ENCODE results near the gene LRRC7.

DNA sequence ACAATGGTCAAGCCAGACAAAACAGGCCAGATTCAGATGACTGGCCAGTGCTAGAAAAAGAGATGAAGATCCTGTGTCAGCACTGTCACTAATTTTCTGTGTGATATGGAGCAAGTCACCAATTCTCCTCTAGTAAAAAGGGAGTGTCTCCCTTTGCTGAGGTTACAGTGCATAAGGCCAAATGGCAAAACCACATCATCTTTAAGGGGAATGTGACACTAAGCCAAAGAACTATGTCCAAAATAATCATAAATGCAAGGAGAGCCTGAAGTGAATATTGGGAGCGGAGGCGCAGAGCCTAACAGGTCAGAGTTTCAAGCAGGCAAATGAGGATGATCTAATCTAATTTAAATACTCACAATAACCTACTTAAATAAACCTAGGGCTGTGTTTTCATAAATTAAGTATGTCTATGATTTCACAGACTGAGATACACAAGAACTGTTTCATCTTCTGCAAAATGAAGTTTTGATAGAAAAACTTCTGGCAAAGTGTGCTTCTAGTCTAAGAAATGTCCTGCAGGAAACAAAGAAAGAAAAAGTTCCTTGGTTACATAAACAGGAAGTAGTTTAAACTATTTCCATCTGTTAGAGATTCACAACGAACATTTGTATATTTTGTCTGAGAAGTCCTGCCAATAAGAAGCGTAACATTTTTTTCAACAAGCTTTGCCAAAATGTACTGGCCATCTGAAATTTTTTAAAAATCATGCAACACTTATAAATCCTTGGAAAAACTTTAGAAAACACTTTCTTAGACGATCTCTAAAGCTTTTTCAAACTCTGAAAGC is 347.4 kb downstream of the LRRC7 start:
- TF ChIP-seq, protein P1, sequence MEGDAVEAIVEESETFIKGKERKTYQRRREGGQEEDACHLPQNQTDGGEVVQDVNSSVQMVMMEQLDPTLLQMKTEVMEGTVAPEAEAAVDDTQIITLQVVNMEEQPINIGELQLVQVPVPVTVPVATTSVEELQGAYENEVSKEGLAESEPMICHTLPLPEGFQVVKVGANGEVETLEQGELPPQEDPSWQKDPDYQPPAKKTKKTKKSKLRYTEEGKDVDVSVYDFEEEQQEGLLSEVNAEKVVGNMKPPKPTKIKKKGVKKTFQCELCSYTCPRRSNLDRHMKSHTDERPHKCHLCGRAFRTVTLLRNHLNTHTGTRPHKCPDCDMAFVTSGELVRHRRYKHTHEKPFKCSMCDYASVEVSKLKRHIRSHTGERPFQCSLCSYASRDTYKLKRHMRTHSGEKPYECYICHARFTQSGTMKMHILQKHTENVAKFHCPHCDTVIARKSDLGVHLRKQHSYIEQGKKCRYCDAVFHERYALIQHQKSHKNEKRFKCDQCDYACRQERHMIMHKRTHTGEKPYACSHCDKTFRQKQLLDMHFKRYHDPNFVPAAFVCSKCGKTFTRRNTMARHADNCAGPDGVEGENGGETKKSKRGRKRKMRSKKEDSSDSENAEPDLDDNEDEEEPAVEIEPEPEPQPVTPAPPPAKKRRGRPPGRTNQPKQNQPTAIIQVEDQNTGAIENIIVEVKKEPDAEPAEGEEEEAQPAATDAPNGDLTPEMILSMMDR (IDR thresholded peaks at IDR 0.05): no peak
- TF ChIP-seq POLR2AphosphoS5 (IDR thresholded peaks at IDR 0.05) (no peak), EP300 (IDR thresholded peaks at IDR 0.05) (no peak), POLR2A (IDR thresholded peaks at IDR 0.05) (no peak)

Measured in gastroesophageal sphincter (tissue), 3 donors.